ENCODE measurements around the gene CRYBB2. TPM values are rescaled to one million over a fixed set of nuclear protein-coding genes. Genes with fewer than 3 reads are reported as not detected.
"Not testable (repeated sequence)": the region's sequence is repeated elsewhere in the genome, so short reads cannot be mapped to it uniquely, and the experiment has no call there.

CRYBB2 gene
- total RNA-seq, 2 donors from 2014 or later, result 0.54 TPM; not detected in 1

DNA sequence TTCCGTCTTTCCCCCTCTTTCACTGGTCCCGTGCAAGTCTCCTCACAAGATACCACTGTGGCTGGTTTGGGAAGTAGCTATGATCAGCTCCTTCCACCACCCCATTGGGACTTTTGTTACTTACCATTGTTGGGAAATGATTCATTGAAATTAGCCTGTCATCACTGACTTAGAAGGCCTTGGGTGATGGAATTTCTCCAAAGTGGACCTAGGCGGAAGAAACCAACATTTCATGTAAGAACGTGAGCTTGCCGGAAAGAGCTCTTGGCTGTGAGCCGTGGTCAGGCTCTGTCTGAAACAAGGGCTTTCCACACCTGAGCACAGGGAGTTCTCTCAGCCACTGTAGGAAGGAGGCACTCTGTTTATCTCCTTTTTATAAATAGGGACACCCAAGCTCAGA, 43.3 kb upstream of the CRYBB2 start:
- no peaks in the 10 kb centered on the region for H3K9me3 ChIP-seq
- no peak overlapping the region for H3K27ac ChIP-seq
- ATAC-seq (ENCODE audit: insufficient number of reproducible peaks, low FRiP score, low read depth) (no peak), DNase-seq (ENCODE audit: low spot score) (no peak)
- peaks cover 51% of the 10 kb centered on the region for H3K36me3 ChIP-seq
- TF ChIP-seq, protein P1, sequence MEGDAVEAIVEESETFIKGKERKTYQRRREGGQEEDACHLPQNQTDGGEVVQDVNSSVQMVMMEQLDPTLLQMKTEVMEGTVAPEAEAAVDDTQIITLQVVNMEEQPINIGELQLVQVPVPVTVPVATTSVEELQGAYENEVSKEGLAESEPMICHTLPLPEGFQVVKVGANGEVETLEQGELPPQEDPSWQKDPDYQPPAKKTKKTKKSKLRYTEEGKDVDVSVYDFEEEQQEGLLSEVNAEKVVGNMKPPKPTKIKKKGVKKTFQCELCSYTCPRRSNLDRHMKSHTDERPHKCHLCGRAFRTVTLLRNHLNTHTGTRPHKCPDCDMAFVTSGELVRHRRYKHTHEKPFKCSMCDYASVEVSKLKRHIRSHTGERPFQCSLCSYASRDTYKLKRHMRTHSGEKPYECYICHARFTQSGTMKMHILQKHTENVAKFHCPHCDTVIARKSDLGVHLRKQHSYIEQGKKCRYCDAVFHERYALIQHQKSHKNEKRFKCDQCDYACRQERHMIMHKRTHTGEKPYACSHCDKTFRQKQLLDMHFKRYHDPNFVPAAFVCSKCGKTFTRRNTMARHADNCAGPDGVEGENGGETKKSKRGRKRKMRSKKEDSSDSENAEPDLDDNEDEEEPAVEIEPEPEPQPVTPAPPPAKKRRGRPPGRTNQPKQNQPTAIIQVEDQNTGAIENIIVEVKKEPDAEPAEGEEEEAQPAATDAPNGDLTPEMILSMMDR (IDR thresholded peaks at IDR 0.05), result no peak
- H3K4me3 ChIP-seq, result no peak overlapping the region
- no peaks in the 10 kb centered on the region for H3K27me3 ChIP-seq (replicated peaks; ENCODE audit: insufficient read depth)
- H3K4me1 ChIP-seq (ENCODE audit: control insufficient read depth in 1 of 2, low read depth in 2 of 2), result no peaks in the 10 kb centered on the region

DNA sequence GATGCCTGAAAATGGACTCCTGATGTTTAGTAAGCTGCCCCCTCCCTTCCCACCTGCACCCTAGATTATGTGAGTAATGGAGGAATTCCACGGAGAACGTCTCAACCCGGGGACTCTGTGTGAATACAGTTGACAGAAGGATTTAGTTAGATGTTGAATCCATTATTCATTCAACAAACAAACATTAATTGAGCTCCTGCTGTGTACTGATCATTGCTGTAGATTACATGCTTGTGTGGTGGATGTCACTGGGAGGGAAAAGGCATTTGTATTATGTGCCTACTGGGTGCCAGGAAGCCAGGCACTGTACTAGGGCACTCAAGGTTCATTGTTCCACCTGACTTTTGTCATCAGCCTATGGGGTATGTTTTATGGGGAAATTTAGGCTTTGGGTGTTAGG, 42.6 kb upstream of the CRYBB2 start:
- H3K27ac ChIP-seq, result no peak overlapping the region
- H3K36me3 ChIP-seq, result peaks cover 56% of the 10 kb centered on the region

DNA sequence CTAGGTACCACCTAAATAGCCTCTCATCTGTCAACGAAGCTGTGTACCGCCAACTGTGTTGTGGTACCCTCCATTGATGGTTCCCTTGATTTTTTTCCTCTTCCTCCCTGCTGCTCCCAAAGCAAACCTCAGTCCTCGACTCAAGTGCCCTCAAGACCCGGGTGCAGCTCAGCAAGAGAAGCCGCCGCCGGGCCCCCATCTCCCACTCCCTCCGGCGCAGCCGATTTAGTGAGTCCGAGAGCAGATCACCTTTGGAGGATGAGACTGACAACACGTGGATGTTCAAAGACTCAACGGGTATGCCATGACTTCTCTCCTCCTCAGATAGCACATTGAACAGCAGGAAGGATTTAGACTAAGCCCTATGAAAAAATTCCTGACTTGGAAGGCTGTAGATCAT, 42.2 kb upstream of the CRYBB2 start:
- Histone ChIP-seq H3K4me1 (ENCODE audit: control insufficient read depth in 1 of 2, low read depth in 2 of 2) (peaks cover under 1 to 2% of the 10 kb centered on the region in 2 donors), H3K36me3 (peaks cover 56% of the 10 kb centered on the region), H3K4me3 (no peak overlapping the region), H3K9me3 (no peaks in the 10 kb centered on the region), H3K27ac (no peak overlapping the region), H3K27me3 (replicated peaks; ENCODE audit: insufficient read depth) (no peaks in the 10 kb centered on the region)
- no peak for ATAC-seq (ENCODE audit: insufficient number of reproducible peaks, low FRiP score, low read depth)
- TF ChIP-seq, protein P1 (IDR thresholded peaks at IDR 0.05), result no peak
- DNase-seq (ENCODE audit: low spot score), result no peak

More for the DNA sequence above, 42.6 kb upstream of the CRYBB2 start:
- Histone ChIP-seq H3K27me3 (replicated peaks; ENCODE audit: insufficient read depth) (no peaks in the 10 kb centered on the region), H3K4me1 (ENCODE audit: control insufficient read depth in 1 of 2, low read depth in 2 of 2) (no peaks in the 10 kb centered on the region), H3K9me3 (no peaks in the 10 kb centered on the region), H3K4me3 (no peak overlapping the region)
- no peak for DNase-seq (ENCODE audit: low spot score)
- TF ChIP-seq, protein P1 (IDR thresholded peaks at IDR 0.05), result no peak
- no peak for ATAC-seq (ENCODE audit: insufficient number of reproducible peaks, low FRiP score, low read depth)

DNA sequence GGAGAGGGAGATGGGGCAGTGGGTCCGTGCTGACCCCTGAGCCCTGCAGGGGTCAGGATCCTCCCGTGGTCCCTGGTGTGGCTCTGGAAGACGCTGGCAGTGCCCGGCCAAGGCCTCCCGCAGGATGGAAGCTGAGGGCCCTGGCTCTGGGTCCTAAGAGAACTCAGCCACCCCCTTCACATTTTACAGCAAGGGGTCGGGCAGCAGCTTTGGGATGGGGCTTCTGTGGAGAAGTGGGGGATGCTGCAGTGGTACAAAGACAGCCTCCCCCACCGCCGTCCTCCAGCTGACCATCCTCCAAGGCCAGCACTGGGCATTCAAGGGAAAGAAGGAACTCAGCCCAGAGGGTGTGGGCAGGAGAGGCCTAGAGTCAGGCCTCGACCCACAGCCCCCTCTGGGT, 41.5 kb upstream of the CRYBB2 start:
- Histone ChIP-seq H3K36me3 (peaks cover 55% of the 10 kb centered on the region), H3K4me3 (no peak overlapping the region)
- no peak for ATAC-seq (ENCODE audit: insufficient number of reproducible peaks, low FRiP score, low read depth)

DNA sequence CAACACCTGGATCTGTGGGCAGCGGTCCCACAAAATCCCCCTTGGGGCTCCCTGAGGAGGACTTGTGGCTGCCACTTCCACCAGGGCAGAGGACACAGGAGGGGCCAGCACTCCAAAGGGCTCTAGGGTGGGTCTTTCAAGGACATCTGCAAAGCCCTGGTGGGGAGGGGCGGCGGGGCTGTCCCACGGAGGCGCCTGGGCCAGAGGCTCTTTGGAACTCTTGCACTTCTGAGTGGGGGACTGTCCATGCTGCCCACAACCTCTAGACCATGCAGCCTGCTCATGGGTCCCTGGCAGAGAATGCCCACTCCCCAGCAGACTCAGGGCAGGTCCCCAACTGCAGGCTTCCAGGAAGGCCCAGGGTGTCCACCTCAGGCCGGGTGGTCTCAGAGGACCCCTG, 41.1 kb upstream of the CRYBB2 start:
- not testable (repeated sequence) for ATAC-seq (ENCODE audit: insufficient number of reproducible peaks, low FRiP score, low read depth); H3K4me3 ChIP-seq; H3K27ac ChIP-seq; H3K27me3 ChIP-seq (replicated peaks; ENCODE audit: insufficient read depth); H3K4me1 ChIP-seq (ENCODE audit: control insufficient read depth in 1 of 2, low read depth in 2 of 2); H3K9me3 ChIP-seq; DNase-seq (ENCODE audit: low spot score)
- H3K36me3 ChIP-seq, result peaks cover 52% of the 10 kb centered on the region

More for the DNA sequence above, 41.5 kb upstream of the CRYBB2 start:
- peaks cover 7 to 8% of the 10 kb centered on the region in 2 donors for H3K4me1 ChIP-seq (ENCODE audit: control insufficient read depth in 1 of 2, low read depth in 2 of 2)
- TF ChIP-seq, protein P1 (IDR thresholded peaks at IDR 0.05), result no peak
- no peaks in the 10 kb centered on the region for H3K9me3 ChIP-seq
- H3K27me3 ChIP-seq (replicated peaks; ENCODE audit: insufficient read depth), result no peaks in the 10 kb centered on the region
- DNase-seq (ENCODE audit: low spot score), result no peak
- no peak overlapping the region for H3K27ac ChIP-seq

DNA sequence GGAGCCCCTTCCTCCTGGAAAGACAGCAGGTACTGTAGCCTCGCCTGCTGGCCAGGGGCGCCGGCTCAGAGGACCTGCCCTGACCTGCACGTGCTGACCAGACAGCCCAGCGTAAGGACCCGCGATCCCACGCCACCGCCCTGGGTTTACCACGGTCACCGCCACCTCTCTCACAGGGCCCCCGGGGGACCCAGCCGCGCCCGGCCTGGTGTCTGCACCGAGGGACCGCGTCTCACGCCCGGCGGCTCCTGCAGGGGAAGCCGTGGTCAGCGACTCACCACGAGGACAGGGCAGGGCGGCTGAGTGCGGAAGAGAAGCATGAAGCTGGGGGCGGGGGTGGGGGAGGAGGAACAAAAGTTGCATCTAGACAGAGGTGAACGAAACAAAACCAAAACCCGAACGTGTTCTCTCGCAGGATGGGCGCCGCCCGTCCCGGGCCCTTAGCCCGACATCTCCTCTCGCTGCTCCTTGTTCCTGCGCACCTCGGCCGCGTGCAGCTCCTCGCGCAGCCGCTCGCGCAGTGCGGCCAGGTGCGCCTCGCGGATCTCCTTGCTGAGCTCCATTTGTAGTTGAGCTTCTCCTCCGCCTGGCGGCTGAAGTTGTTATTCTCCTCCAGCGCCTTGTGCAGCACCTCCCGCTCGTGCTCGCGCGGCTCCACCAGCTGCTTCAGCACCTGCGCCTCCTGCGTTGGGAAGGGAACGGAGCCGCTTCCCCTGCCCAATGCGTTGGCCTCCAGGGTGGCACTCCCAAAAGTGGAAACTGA, 40.4 kb upstream of the CRYBB2 start:
- not testable (repeated sequence) for H3K4me3 ChIP-seq; H3K27ac ChIP-seq; H3K27me3 ChIP-seq (replicated peaks; ENCODE audit: insufficient read depth); H3K9me3 ChIP-seq; DNase-seq (ENCODE audit: low spot score); ATAC-seq (ENCODE audit: insufficient number of reproducible peaks, low FRiP score, low read depth); H3K4me1 ChIP-seq (ENCODE audit: control insufficient read depth in 1 of 2, low read depth in 2 of 2)
- peaks cover 54% of the 10 kb centered on the region for H3K36me3 ChIP-seq
